Breast epithelium (tissue), 4 donors: ENCODE measurements around the gene CAMK1G. TPM values are rescaled to one million over a fixed set of nuclear protein-coding genes. Genes with fewer than 3 reads are reported as not detected.

Experiments used
- DNase-seq, 2 donors: peaks; one replicate each; pipeline ENCODE4 v3.0.0-alpha.2; 2019; ENCODE audit warnings: low spot score in 2 of 2
- H3K27ac ChIP-seq, 2 donors: fragments of 200-600 bp; sonication (generic) in 1 of 2; one replicate each; pipeline ENCODE4 v1.5.1; 2016 to 2019; ENCODE audit warnings: mild to moderate bottlenecking in 1 of 2
- H3K27me3 ChIP-seq, 2 donors: fragments of 200-600 bp; sonication (generic) in 1 of 2; one replicate each; pipeline versions ENCODE4 v1.5.1 to v1.6.0; 2017 to 2019; ENCODE audit warnings: control low read depth in 1 of 2, mild to moderate bottlenecking in 1 of 2
- H3K36me3 ChIP-seq: fragments of 200-600 bp; one replicate; pipeline ENCODE4 v1.5.1; 2019
- H3K4me1 ChIP-seq, 2 donors: fragments of 200-600 bp; sonication (generic); one replicate each; pipeline ENCODE4 v1.5.1; 2016 to 2019; ENCODE audit warnings: control low read depth in 1 of 2
- H3K4me3 ChIP-seq, 3 donors: fragments of 200-600 bp; sonication (generic); 1 replicate in 2 of 3; 2 replicates in 1 of 3; pipeline ENCODE4 v1.5.1; 2016 to 2019; ENCODE audit warnings: mild to moderate bottlenecking in 3 of 3, moderate library complexity in 2 of 3
- H3K9me3 ChIP-seq, 2 donors: fragments of 200-600 bp; sonication (generic) in 1 of 2; one replicate each; pipeline ENCODE4 v1.5.1; 2016 to 2019; ENCODE audit warnings: control low read depth in 1 of 2
- CTCF ChIP-seq, 3 donors: fragments of 450-650 bp; IDR thresholded peaks; one replicate each; pipeline ENCODE4 v1.5.1; 2016 to 2017; ENCODE audit warnings: antibody characterized with exemption in 3 of 3, mild to moderate bottlenecking in 3 of 3, moderate library complexity in 3 of 3
- POLR2A ChIP-seq: fragments of 450-650 bp; IDR thresholded peaks from one replicate; pipeline ENCODE4 v1.6.1; 2016; ENCODE audit warnings: antibody characterized with exemption, mild to moderate bottlenecking, moderate library complexity
- POLR2AphosphoS5 ChIP-seq, 3 donors: sonication (generic); formaldehyde crosslinking; IDR thresholded peaks; one replicate each; pipeline ENCODE4 v1.6.1; 2017; ENCODE audit warnings: antibody characterized with exemption in 3 of 3
- intact Hi-C: fragments of 100-400 bp; cut with DNase I; formaldehyde crosslinking; loops from one replicate; pipeline ENCODE4 v1.15.1; 2023; ENCODE audit warnings: low total_unique reads
- total RNA-seq, 3 donors: library from RNA; depleted of rRNA; stranded (reverse); fragments of >200 nt; gene quantifications; one replicate each; pipeline ENCODE4 v1.1.0, GENCODE V29; 2016

The CAMK1G gene
- total RNA-seq, 3 donors from 2014 or later, result 0.16 to 1.8 TPM; not detected in 1

- TF ChIP-seq POLR2A (no peak), CTCF (IDR thresholded peaks at IDR 0.05) (no peak), POLR2AphosphoS5 (IDR thresholded peaks at IDR 0.05) (no peak)
- DNase-seq, result no peak
- peaks cover 0 to 4% of the 10 kb centered on the region in 2 donors for H3K4me1 ChIP-seq
- intact Hi-C loops, result loop anchor here (2.0 kb wide), 1 partner anchor 33 kb away; no protein-coding TSS in a partner anchor
- H3K9me3 ChIP-seq, result no peaks in the 10 kb centered on the region
- no peak overlapping the region for H3K27ac ChIP-seq
- no peaks in the 10 kb centered on the region for H3K27me3 ChIP-seq
- H3K36me3 ChIP-seq, result no peaks in the 10 kb centered on the region
- no peak overlapping the region for H3K4me3 ChIP-seq
Observed at GRCh38 chr1:209655411-209656231, 72.1 kb downstream of the CAMK1G start.

GRCh38 chr1:209657140-209657879 is 73.8 kb downstream of the CAMK1G start:
- Histone ChIP-seq H3K4me3 (no peak overlapping the region), H3K27ac (peak overlapping the region; percentile 4 to 65), H3K9me3 (no peaks in the 10 kb centered on the region), H3K4me1 (peaks cover 0 to 4% of the 10 kb centered on the region in 2 donors), H3K27me3 (no peaks in the 10 kb centered on the region), H3K36me3 (no peaks in the 10 kb centered on the region)
- TF ChIP-seq CTCF (IDR thresholded peaks at IDR 0.05) (no peak), POLR2AphosphoS5 (IDR thresholded peaks at IDR 0.05) (no peak), POLR2A (no peak)
- peak in 1 of 2 donors; percentile 63 for DNase-seq
- intact Hi-C loops, result no loop called here

GRCh38 chr1:209657918-209658317 is 74.4 kb downstream of the CAMK1G start:
- no peak overlapping the region for H3K4me3 ChIP-seq
- no peak for DNase-seq
- intact Hi-C loops, result no loop called here
- peak overlapping the region; percentile 4 to 65 for H3K27ac ChIP-seq
- TF ChIP-seq POLR2AphosphoS5 (IDR thresholded peaks at IDR 0.05) (no peak), POLR2A (no peak), CTCF (IDR thresholded peaks at IDR 0.05) (no peak)
- H3K36me3 ChIP-seq, result no peaks in the 10 kb centered on the region
- peaks cover 0 to 4% of the 10 kb centered on the region in 2 donors for H3K4me1 ChIP-seq
- no peaks in the 10 kb centered on the region for H3K27me3 ChIP-seq
- H3K9me3 ChIP-seq, result no peaks in the 10 kb centered on the region

- no peak for TF ChIP-seq CTCF (IDR thresholded peaks at IDR 0.05)
- TF ChIP-seq POLR2A, result no peak
- no peak for TF ChIP-seq POLR2AphosphoS5 (IDR thresholded peaks at IDR 0.05)
- Histone ChIP-seq H3K4me1 (no peaks in the 10 kb centered on the region), H3K4me3 (no peak overlapping the region), H3K9me3 (no peaks in the 10 kb centered on the region), H3K27ac (no peak overlapping the region), H3K36me3 (no peaks in the 10 kb centered on the region), H3K27me3 (no peaks in the 10 kb centered on the region)
- no peak for DNase-seq
- intact Hi-C loops, result no loop called here
Observed at GRCh38 chr1:209659909-209660308, 76.4 kb downstream of the CAMK1G start.

- Histone ChIP-seq H3K4me1 (no peaks in the 10 kb centered on the region), H3K27ac (no peak overlapping the region), H3K27me3 (no peaks in the 10 kb centered on the region), H3K9me3 (no peaks in the 10 kb centered on the region), H3K4me3 (no peak overlapping the region), H3K36me3 (no peaks in the 10 kb centered on the region)
- DNase-seq, result no peak
- intact Hi-C loops, result loop anchor here (1.0 kb wide), 1 partner anchor 16 kb away; no protein-coding TSS in a partner anchor
- TF ChIP-seq POLR2A, result no peak
- no peak for TF ChIP-seq CTCF (IDR thresholded peaks at IDR 0.05)
- TF ChIP-seq POLR2AphosphoS5 (IDR thresholded peaks at IDR 0.05), result no peak
Observed at GRCh38 chr1:209661071-209661470, 77.6 kb downstream of the CAMK1G start.
